Measurements from ENCODE around the gene TMEM120A.

TMEM120A gene

DNA sequence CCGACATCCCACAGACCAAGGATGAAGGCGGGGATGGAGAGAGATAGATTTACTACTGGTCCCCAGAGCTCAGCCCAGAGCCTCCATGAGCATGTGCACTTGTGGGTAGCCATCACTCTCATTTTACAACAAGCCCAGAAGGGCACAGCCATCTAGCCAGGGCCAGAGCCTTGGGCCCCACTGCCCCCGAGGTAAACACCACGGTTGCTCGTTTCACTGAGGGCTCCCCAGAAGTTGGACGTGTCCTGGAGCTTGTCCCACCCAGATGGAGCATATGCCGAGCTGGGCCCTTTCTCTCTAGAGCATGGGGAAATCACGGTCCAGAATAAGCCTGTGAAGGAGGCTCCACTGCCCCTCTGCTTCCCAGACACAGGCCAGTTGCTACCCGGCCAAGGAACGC is 9.0 kb upstream of the TMEM120A start:
- DNase-seq (ENCODE audit: low read depth, low spot score) = no peak
- H3K4me3 ChIP-seq (ENCODE audit: low read depth, low read length) = no peak overlapping the region
- in situ Hi-C loops (cut with HindIII; ENCODE audit: low sequenced_read_pairs) = no loop called here
- TF ChIP-seq, protein P1, sequence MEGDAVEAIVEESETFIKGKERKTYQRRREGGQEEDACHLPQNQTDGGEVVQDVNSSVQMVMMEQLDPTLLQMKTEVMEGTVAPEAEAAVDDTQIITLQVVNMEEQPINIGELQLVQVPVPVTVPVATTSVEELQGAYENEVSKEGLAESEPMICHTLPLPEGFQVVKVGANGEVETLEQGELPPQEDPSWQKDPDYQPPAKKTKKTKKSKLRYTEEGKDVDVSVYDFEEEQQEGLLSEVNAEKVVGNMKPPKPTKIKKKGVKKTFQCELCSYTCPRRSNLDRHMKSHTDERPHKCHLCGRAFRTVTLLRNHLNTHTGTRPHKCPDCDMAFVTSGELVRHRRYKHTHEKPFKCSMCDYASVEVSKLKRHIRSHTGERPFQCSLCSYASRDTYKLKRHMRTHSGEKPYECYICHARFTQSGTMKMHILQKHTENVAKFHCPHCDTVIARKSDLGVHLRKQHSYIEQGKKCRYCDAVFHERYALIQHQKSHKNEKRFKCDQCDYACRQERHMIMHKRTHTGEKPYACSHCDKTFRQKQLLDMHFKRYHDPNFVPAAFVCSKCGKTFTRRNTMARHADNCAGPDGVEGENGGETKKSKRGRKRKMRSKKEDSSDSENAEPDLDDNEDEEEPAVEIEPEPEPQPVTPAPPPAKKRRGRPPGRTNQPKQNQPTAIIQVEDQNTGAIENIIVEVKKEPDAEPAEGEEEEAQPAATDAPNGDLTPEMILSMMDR (IDR thresholded peaks at IDR 0.05; ENCODE audit: low read depth, low read length) = no peak

DNA sequence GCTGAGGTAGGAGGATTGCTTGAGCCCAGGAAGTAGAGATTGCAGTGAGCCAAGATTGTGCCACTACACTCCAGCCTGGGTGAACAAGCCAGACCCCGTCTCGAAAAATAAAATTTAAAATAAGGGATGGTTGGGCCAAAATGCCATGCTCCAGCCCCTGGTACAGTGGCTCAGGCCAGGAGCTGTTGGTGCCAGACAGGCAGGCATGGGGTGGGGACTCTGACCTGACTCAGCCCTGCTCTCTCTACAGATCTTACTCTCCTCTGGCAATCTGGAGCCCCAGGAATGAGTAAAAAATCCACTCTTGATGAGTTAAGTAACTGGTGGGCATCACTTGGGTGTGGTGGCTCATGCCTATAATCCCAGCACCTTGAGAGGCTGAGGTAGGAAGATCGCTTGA is 8.4 kb upstream of the TMEM120A start:
- in situ Hi-C loops (cut with HindIII; ENCODE audit: low sequenced_read_pairs) = no loop called here
- no peak for DNase-seq (ENCODE audit: low read depth, low spot score)
- no peak overlapping the region for H3K4me3 ChIP-seq (ENCODE audit: low read depth, low read length)
- TF ChIP-seq, protein P1 (IDR thresholded peaks at IDR 0.05; ENCODE audit: low read depth, low read length) = no peak

DNA sequence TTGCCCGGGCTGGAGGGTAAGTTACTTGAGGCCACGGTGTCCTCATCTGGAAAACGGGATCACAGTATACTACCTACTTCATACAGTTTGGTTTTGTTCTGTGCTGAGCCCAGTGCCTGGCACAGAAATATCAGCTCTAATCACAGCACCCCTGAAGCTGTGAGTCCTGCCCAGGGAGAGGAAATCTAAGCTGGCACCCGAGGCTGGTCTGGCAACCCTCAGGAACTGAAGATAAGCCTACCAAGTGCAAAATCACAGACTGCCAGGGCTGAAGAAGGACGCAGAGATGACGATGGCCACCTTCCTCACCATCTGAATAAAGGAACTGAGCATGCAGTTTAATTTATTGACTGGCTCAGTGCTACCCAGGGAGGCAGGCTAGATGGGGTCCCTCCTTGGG is 7.7 kb upstream of the TMEM120A start:
- no peak for DNase-seq (ENCODE audit: low read depth, low spot score)
- in situ Hi-C loops (cut with HindIII; ENCODE audit: low sequenced_read_pairs) = no loop called here
- H3K4me3 ChIP-seq (ENCODE audit: low read depth, low read length) = no peak overlapping the region
- TF ChIP-seq, protein P1 (IDR thresholded peaks at IDR 0.05; ENCODE audit: low read depth, low read length) = no peak

DNA sequence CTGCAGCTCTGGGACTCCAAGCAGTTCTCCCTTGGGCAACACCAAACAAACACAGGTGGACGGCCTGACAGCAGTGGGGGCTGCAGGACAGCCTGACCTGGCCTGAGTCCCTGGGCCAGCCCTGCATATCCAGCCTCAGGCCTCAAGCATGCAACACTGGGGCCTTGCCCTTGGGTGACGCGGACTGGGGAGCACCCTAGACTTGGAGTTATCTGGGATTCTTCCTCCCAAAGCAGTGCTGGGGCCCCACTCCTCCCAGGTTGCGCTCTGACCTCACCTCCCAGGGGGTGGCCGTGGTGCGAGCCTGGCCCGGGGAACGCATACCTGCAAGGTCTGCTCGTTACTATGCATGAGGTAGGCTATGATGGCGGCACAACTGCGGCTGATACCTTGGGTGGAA is 6.2 kb upstream of the TMEM120A start:
- TF ChIP-seq, protein P1 (IDR thresholded peaks at IDR 0.05; ENCODE audit: low read depth, low read length) = no peak
- in situ Hi-C loops (cut with HindIII; ENCODE audit: low sequenced_read_pairs) = no loop called here
- no peak for DNase-seq (ENCODE audit: low read depth, low spot score)
- no peak overlapping the region for H3K4me3 ChIP-seq (ENCODE audit: low read depth, low read length)

DNA sequence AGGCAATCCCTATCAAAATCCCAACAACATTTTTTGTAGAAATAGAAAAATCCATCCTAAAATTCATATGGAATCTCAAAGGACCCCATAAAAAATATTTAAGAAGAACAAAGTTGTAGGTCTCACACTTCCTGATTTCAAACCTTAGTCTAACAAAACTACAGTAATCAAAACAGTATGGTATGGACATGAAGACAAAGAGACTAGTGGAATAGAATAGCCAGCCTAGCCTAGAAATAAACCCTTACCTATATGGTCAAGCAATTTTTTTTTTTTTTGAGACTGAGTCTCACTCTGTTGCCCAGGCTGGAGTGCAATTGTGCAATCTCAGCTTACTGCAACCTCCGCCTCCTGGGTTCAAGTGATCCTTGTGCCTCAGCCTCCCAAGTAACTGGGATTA is 3.6 kb upstream of the TMEM120A start:
- TF ChIP-seq, protein P1 (IDR thresholded peaks at IDR 0.05; ENCODE audit: low read depth, low read length) = no peak
- no peak overlapping the region for H3K4me3 ChIP-seq (ENCODE audit: low read depth, low read length)
- in situ Hi-C loops (cut with HindIII; ENCODE audit: low sequenced_read_pairs) = no loop called here
- no peak for DNase-seq (ENCODE audit: low read depth, low spot score)

DNA sequence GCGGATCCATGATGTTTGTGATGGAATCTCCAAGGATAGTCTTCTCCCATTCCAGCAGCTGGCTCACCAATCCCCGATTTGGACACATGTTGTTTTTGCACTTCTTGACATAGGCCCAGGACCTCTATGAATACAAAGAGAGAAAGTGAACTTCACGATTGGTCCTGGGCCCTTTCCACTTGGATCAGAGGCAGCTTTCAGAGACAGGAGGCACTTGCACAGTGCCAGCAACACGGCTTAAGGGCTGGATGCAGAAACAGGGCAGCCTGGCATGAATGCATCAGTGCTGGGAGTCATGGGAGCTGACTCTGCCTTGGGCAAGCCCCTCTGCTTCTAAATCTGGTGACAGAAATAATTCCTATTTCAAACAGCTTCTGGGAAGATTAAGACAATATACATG is 2.1 kb upstream of the TMEM120A start:
- in situ Hi-C loops (cut with HindIII; ENCODE audit: low sequenced_read_pairs) = no loop called here
- TF ChIP-seq, protein P1 (IDR thresholded peaks at IDR 0.05; ENCODE audit: low read depth, low read length) = no peak

DNA sequence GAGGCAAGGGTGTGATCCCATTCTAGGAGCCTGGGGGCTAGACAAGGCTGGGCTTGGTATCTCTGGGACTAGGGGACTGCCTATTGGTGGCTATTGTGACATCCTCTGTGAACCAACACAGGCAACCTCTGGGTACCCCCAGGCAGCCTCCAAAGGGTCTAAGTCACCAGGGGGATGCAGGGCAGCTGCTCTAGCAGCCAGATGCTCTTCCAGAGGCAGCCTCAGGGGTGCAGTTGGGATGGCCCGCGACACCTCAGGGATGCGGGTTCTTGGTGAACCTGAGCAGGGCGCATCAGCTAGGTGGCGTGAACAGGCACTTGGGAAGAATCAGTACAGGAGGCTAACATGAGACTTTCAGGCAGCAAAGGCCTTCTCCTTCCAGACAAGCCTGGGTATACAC is 1.6 kb upstream of the TMEM120A start:
- DNase-seq (ENCODE audit: low read depth, low spot score) = no peak
- in situ Hi-C loops (cut with HindIII; ENCODE audit: low sequenced_read_pairs) = no loop called here
- TF ChIP-seq, protein P1 (IDR thresholded peaks at IDR 0.05; ENCODE audit: low read depth, low read length) = no peak
- no peak overlapping the region for H3K4me3 ChIP-seq (ENCODE audit: low read depth, low read length)

More for the DNA sequence above, 2.1 kb upstream of the TMEM120A start:
- DNase-seq (ENCODE audit: low read depth, low spot score) = no peak
- H3K4me3 ChIP-seq (ENCODE audit: low read depth, low read length) = no peak overlapping the region

All from astrocyte of the spinal cord (primary cell).